Islet precursor cell (in vitro differentiated cells): ENCODE results near the gene UQCC2.

Experiments used
- DNase-seq: peaks from one replicate; pipeline ENCODE4 v3.0.0-alpha.2; 2018

The UQCC2 gene

DNA sequence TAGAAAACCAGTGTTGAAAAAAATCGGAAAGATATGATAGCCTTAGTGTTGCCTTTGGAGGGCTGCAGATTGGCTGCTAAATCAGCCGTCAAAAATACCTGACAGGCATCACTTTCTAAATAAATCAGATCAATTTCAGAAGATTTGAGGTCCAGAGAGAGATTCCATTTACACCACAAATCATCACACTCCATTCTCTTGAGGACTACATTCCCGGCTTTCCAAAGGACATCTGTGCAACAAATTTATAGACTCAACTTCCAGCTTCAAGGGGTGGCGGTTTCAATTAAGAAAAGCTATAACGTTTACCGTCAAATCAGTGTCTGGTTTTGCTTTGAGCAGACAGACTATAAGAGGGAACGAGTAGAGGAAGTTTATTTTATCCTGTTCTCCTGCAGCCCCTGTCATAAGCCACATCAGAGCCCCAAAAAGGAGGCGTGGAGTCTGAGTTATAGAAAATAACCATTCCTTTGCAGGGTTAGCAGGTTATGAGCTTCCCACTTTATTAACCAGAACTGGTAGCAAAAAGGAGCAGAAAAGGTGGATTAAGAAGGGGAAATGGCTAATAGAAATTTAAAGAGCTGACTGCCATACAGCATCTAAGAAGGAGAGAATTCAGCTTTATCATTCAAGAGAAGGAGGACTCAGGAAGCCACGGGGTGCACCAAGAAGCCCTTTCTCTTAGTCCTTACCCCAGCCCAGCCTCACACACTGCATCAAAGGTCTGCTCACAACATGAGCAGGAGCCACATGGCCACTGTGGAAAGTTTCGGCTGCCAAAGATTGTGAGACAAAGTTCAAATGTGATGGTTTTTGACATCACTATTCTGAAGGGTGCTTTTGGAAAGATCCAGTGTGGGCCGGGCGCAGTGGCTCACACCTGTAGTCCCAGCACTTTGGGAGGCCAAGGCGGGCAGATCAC lies 12.9 kb upstream of the UQCC2 start:
- no peak for DNase-seq

DNA sequence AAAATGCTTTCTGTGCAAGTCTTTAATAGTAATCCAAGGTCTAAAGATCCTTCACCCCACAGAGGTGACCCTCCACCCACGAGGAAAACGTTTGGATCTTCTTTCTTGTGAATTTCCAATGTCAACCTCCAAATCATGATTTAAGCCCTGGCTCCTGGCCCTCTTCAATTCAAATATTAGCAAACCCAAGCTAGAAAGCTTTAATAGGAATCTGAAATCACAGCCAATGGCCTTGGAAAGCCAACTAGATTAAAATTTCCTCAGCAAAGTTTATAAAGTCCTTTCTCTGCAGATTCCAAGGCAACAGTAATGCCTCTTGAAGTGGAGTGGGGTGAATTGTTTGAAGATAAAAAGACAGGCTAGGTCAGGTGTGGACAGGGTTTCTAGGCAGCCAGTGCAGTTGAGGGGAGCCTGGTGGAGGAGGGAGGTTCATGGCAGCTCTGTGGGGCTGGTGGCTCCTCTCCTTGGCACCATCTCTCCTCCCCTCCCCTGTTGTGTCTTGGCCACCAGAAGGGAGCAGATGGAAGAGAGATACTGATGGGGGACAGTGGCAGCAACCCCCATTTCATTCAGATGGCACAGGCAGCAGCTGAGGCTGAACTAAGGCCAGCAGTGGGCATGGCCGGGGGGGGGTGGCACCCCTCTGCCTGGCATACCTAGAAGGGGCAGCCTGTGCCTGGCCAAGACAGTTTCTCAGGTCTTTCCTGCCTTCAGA lies 12.0 kb upstream of the UQCC2 start:
- DNase-seq = no peak

DNA sequence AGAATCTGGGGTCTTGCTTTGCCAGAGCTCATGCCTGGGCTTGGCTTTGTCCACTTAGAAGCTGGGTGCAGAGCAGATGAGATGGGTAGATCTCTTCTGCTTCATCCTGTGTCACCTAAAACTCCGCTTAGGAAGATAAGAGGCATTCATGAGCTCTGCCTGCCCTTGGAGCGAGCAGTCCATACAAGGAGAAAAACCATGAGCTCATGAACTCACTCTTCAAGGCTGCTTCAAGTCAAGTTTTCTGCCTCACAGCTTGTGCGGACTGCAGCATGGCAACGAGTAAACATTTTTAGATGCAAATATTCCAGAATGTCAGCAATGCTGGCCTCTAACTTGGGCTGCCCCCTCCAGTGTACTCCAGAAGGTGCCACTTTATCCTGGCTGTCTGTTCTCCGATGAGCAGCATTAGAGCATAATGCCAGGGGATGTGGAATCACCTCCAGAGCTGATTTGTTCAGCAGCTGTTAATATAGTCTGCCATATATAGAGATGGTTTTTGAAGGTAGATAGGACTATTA lies 10.7 kb upstream of the UQCC2 start:
- DNase-seq = no peak

DNA sequence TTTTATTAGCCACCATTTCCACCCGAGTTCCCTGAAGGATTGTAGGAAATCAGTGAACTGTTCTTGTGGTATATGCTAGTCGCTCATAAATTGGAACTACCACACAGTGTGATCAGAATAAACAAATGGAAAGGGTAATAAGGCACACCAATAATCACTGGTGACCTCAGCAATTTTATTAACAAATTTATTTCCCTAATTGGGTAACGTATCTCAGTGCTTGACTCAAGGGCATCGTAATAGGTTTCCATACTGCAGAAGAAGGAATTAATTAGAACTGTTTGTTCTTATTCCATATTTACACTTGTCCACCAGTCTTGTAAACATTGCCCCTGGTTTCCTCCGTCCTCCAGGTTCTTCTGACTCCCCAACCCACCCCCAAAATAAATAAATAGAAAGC lies 10.0 kb upstream of the UQCC2 start:
- no peak for DNase-seq

DNA sequence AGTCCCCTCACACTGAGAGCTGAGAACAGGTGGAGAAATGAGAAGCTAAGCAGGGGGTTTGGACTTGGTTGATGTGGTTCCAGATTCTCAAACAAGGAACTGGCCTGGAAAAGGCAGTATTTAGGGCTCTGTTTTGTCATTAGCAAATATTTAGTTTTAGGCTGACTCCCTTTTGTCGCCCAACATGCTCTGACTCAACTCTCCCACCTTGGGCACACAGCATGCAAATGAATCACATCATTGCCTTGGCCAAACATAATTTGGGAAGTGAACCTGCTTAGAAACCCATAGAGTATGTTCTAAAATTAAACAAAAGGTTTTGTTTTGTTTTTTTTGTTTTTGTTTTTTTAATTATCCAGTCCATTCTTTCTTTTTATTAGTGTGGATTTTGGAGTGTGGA lies 9.5 kb upstream of the UQCC2 start:
- DNase-seq = no peak

DNA sequence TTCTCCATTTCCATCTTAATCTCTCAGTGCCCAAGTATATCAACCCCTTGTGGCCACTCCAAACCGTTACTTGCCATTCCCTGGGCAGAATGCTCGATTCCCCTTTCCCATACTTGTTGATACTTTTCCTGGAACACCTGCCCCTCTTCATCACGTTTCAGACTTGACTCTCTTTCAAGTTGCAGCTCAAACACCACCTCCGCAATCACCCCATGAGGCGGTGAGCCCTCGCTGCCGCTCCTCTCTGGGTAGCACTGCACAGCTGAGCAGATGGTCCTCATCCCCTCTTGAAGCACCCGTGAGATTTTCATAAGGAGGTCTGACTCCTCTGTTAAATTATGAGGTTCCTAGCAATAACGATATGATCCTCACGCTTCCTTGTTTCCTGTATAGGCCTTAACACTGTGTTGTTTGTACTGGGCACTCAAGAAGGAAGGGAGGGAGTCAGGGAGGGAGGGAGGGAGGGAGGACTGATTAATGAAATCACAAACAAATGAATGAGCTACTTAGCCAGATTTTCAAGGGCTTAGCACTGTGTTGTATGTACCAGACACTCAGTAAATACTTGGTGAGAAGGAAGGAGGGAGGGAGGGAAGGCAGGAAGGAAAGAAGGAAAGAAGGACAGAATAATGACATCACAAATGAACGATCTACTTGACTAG lies 8.0 kb upstream of the UQCC2 start:
- no peak for DNase-seq

DNA sequence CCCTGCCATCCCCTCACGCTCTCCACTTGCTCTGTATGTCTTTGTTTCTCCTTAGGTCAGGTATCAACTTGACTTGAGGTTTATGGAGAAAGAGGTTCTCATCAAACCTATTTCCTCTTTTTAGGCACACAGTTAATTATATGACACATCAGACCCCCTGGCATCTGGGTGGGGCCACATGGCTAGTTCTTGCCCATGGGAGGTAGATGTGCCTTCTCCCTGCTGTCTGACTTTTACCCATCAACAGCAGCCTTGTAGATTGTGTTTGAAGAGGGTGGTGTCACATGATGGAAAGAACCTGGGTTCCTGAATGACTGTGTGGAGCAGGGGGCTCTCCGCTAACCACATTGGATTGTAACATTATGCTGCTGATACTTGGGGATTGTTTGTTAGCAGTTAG lies 7.2 kb upstream of the UQCC2 start:
- no peak for DNase-seq

DNA sequence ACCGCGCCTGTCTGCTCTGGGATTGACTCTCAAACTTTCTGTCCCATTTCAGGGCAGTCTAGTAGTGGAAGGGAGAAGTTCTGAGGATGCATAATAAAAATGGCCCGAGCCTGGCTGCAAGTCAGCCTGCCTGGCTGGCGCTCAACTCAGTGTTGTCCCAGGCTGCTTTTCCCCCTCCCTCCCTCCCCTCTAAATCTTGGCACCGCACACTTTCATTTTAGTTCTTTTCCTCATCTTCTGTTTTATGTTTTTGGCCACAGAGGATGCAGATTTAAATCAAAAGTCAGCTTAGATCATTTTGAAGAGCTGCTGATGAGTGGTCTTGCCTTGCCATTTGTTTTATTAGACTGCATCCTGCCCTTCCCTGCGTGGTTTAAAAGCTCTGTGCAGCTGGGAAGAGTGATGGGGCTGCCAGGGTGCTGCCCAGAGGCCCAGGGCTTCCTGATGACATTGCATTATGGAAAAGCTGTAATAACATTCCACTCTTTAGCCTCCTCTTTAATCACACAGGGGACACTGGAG lies 6.5 kb upstream of the UQCC2 start:
- no peak for DNase-seq

DNA sequence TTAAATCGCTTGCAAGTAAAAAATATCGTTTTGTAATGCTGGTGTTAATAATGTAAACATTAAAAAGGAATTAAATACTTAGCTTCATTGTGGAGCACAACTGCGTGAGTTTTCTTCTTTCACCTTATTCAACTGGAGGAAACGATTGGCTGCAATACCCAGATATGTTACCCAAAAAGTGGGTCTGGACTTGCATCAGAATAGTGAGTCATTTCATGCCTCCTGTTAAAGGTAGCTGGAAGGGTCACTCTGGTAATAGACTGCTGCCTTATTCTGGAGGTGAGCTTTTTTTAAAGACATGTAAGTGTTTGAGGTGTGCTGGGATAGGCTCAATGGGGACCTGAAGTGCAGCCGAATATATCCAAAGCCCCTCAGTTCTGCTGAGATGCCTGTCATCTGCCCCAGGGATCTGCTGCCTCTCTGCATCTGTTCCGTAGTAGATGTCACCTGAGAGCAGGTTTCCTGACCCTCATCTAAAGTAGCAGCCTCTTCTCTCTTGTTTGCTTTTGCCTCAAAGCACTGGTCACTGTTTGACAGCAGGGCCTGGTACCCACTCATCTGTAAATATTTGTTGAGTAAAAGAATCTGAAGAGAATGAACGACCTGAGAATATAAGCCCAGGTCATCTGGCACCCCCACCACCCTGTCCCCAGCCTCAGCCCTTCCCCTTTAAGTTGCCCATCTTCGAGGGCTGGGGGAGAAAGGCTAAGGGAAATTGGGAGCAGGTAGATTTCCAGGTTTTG lies 5.6 kb upstream of the UQCC2 start:
- DNase-seq = no peak

DNA sequence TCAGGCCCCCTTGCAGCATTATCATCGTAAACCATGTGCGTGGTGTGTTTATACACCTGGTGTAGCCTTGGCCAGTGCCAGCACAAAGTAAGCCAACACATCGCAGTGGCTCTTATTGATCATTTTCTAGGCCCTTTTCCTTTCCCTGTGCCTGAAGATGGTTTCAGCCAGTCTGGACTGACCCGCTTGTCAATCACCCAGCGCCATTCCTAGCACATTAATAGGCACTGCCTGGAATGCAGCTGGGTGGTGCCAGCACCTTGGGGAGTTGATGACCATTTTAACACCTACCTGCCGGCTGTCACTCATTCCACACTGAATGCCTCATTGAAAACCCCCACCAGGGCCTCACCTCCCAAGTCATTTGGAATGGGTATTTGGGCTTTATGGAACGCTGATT lies 4.9 kb upstream of the UQCC2 start:
- DNase-seq = no peak

DNA sequence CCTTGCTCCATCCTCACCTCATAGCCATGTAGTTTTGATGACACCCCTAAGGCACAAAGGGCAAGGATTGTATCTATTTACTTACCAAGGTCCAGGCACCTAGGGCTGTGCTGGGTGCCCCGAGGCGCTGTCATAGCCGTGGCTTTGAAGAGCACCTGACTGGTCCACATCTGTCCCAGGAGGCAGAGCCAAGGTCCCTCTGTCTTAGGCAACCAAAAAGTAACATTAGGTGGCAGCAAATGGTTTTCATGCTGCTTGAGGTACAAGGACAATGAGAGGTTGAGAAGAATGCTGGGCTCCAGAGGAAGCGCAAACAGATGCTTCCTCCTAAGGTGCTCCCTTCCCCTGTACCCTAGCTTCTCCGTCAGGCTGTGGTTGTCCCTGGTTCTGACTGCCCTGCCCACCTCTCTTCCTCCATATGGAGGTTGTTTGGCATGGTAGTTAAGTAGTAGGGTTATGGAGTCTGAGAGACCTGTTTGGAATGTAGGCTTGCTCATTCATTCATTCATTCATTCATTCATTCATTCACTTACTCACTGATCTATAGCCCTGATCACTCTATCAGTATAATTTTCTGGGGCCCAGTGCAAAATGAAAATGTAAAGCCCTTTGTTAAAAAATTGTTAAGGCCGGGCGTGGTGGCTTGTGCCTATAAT lies 3.0 kb upstream of the UQCC2 start:
- DNase-seq = no peak

DNA sequence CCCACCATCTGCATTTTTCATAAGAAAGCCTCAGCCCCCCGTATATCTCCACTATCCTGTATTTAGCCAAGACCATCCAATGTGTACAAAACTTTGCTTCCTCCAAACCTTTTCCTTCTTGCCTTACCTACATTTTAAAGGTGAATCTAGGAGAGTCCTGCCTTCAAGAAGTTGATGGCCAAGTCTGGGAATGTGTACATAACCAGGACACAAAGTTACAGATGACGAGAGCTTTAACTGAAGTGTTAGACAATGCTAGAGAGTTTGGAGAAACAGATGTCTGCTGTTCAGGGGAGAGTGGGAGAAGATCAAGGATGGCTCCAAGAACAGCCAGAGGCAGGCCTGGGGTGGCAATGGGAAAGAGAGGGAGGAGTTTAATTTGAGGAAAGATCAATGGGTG lies 2.3 kb upstream of the UQCC2 start:
- DNase-seq = no peak

DNA sequence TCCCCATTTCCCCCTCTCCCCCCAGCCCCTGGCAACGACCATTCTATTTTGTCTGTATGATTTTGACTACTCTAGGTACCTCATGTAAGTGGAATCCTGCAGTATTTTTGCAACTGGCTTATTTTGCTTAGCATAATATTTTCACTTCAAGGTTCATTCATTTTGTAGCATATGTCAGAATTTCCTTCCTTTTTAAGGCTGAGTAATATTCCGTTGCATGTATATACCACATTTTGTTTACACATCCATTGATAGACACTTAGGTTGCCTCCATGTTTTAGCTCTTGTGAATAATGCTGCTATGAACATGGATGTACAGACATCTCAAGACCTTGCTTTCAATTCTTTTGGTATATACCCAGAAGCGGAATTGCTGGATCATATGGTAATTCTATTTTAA lies 1.4 kb upstream of the UQCC2 start:
- no peak for DNase-seq

DNA sequence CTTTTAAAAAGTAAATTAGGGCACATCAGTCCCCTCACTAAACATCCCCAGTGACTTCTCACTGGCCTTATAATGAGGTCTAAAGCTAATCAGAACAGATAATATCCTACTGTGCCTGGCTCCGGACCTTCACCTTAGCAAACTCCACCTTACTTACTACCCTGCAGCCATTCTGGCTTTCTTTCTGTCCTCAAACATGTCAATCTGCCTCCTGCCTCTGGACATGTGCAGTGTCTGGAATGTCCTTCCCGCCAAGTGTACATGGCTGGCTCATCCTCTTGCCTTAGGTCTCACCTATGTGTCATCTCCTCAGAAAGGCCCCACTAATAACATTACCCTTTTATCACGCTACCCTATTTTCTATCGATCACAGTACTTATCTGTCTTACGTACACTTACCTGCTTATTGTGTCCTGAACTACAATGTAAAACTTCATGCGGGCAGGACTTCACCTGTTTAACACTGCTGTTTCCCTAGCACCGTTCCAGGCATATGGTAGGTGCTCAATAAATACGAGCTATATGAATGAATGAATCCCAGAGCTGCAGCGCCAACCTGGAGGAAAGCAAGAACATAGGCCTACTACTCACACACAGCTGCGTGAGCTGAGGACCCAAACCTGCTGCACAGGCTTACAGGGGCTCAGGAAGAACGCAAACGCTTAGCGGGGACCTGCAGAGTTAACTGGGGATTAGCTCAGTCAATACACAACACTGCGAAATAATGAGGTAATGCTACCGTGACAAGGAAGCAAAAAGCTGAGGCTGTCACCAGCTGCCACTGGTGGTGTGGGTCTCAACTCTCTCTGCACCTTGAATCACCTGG lies 991 bp downstream of the UQCC2 start:
- DNase-seq = no peak

DNA sequence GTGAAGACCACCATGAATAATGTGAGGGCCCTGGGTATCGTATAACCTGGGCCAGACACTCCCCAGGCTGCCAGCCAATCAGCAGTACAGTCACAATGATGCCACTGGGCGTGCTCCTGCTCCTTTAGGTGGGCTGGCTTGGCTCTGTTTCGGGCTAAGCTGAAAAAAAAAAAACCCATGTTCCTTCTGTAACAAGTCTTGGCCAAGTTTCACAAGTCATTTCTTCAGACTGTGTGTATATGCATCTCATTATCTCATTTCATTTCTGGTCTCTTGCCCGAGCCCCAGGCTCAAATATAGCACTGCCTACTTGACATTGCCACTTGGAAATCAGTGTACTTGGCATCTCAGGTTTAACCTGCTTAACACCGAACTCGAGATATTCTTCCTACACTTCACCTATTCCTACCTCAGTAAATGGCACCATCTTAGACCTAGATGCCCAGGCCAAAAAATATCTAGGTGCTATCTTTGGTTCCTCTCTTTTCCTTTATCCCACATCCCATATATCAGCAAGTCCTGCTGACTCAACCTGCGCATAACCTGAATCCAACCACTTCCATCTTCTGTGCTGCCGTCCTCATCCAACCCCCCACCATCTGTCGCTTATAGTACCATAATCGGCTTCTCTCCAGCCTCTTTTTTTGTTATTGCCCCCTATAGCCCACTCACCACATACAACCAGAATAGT lies 1.8 kb downstream of the UQCC2 start:
- no peak for DNase-seq

DNA sequence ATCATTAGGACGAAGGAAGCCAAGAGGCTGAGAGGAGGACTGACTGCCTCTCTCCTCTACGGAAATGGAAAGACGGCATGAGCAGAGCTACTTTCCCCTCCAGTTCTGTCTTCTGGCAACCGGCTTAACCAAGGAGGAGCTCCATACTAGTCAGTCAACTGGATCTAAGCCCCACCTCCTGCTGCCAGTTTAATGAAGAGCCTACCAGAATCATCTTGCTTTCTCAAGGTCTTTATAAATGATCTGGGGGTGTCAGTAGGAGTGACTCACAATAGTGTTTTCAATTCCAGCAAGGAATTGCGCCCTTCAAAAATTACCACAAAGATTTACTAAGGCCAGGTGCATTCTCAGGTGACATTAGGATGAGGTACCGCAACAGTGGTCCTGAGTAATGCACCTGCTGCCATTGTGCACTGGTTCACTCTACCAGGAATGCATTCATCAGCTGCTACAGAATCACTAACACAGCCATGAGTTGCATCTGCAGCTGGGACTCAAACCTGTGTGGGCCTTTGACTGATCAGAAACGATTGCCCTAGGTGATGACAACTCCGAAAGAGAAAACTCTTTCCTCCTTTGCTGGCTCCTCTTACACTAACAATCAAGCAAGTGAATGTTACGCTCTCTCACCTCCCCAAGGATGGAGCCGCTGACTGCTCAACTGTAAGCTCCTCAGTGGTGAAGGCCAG lies 2.8 kb downstream of the UQCC2 start:
- no peak for DNase-seq

DNA sequence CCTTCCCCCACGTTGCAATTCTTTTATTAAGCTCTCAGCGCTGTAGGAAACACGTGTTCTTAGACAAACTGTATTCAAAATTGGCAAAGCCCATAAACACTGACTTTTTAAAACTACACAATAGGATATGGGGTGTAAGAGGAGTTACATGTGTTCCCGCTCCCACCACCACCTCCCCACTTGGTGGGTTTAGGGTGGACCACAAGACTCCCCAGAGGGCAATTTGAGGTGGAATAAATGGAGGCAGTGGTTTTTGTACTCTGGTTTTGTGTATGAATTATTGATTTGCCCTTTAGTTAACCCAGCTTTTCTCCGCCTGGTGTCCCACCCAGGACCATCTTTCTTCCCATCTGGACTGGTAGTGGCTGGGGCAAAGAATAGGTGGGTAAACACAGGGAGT lies 3.7 kb downstream of the UQCC2 start:
- DNase-seq = no peak

DNA sequence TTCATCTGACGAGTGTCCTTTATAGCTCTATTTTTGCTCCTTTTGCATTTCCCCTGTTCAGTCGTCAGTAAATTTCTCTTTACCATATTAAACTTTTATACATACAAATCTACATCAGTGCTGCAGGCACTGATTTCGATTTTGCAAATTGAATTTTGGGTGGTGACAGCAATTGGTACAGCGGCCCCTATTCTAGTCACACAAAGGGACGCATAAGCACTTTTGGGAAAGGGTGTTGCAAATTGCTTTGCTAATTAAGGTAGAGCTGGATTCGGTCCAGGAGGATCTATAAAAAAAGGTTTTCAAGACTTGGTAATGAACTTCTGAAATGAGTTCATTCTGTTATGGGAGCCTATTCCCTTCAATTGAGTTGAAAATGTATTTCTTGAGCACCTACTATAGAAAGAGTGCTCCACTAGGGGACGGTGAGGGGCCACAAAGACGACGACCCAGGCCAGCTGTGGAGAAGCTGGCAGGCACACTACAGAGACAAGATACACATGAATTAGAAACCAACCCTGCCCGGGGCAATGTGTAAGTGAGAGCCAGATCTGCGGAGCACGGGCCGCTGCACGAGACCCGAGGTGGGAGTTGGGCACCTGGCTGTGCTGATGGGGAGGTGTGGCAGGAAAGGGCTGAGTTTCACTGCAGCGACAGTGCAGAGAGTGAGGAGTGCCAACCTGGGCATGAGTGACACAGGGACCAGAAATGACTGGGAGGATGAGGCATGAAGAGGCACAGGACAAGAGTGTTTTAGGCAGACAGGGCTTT lies 5.4 kb downstream of the UQCC2 start:
- DNase-seq = no peak

DNA sequence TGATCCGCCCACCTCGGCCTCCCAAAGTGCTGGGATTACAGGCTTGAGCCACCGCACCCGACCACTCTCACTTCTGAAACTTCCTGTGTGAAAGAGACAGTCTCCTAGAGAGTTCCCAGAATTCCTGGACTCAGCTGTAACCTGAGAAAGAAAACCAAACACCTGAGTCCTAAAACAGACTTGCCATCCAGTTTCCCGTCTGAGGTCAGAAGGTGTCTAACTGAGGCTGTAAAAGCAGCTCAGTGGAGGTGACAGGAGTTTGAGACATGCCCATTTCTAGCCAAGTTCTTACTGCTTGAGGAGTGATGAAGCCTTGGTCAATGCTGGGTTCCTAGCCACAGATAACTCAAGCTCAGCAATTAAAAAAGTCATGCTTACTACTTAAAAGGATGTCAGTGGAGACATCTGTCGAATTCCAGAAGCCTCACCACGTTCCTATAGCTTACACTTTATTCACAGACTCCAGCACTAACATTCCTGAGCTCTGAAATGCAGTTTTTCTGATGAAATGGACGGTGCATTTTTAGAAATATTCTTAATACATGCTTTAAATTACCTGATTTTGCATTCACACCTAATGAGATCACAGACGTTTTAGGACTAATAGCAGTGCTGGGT lies 6.1 kb downstream of the UQCC2 start:
- DNase-seq = no peak
